Measurements from ENCODE around the gene CPEB3.
"Not testable (repeated sequence)": the region's sequence is repeated elsewhere in the genome, so short reads cannot be mapped to it uniquely, and the experiment has no call there.

The CPEB3 gene

GRCh38 chr10:92208157-92208720 lies 82.6 kb downstream of the CPEB3 start:
- no peak for DNase-seq

GRCh38 chr10:92207061-92207460 lies 83.8 kb downstream of the CPEB3 start:
- no peak for DNase-seq

- no peak for DNase-seq
Measured at GRCh38 chr10:92203919-92204623, 86.8 kb downstream of the CPEB3 start.

- no peak for DNase-seq
Measured at GRCh38 chr10:92202536-92202935, 88.3 kb downstream of the CPEB3 start.

GRCh38 chr10:92200564-92200963 lies 90.3 kb downstream of the CPEB3 start:
- no peak for DNase-seq

- DNase-seq: no peak
Measured at GRCh38 chr10:92187101-92187500, 103.8 kb downstream of the CPEB3 start.

GRCh38 chr10:92184977-92185376 lies 105.9 kb downstream of the CPEB3 start:
- no peak for DNase-seq

- no peak for DNase-seq
Measured at GRCh38 chr10:92183199-92183598, 107.7 kb downstream of the CPEB3 start.

- DNase-seq: peak; percentile 28
Measured at GRCh38 chr10:92181575-92181974, 109.3 kb downstream of the CPEB3 start.

- DNase-seq: no peak
Measured at GRCh38 chr10:92180399-92180798, 110.5 kb downstream of the CPEB3 start.

- no peak for DNase-seq
Measured at GRCh38 chr10:92177546-92177945, 113.3 kb downstream of the CPEB3 start.

GRCh38 chr10:92175164-92175563 lies 115.7 kb downstream of the CPEB3 start:
- no peak for DNase-seq

GRCh38 chr10:92173996-92174395 lies 116.9 kb downstream of the CPEB3 start:
- no peak for DNase-seq

- no peak for DNase-seq
Measured at GRCh38 chr10:92164036-92164696, 126.7 kb downstream of the CPEB3 start.

GRCh38 chr10:92162541-92162940 lies 128.3 kb downstream of the CPEB3 start:
- no peak for DNase-seq

- no peak for DNase-seq
Measured at GRCh38 chr10:92156874-92157773, 133.8 kb downstream of the CPEB3 start.

GRCh38 chr10:92150823-92151222 lies 140.1 kb downstream of the CPEB3 start:
- no peak for DNase-seq

- no peak for DNase-seq
Measured at GRCh38 chr10:92149261-92149660, 141.6 kb downstream of the CPEB3 start.

GRCh38 chr10:92146781-92147180 lies 144.1 kb downstream of the CPEB3 start:
- no peak for DNase-seq

- DNase-seq: no peak
Measured at GRCh38 chr10:92146107-92146506, 144.8 kb downstream of the CPEB3 start.

GRCh38 chr10:92142949-92143348 lies 147.9 kb downstream of the CPEB3 start:
- DNase-seq: no peak

GRCh38 chr10:92142512-92142911 lies 148.4 kb downstream of the CPEB3 start:
- DNase-seq: no peak

GRCh38 chr10:92141147-92141546 lies 149.7 kb downstream of the CPEB3 start:
- DNase-seq: not testable (repeated sequence)

Data from HCEC 1CT (cell line).